ENCODE measurements around the gene AGBL4.

DNA sequence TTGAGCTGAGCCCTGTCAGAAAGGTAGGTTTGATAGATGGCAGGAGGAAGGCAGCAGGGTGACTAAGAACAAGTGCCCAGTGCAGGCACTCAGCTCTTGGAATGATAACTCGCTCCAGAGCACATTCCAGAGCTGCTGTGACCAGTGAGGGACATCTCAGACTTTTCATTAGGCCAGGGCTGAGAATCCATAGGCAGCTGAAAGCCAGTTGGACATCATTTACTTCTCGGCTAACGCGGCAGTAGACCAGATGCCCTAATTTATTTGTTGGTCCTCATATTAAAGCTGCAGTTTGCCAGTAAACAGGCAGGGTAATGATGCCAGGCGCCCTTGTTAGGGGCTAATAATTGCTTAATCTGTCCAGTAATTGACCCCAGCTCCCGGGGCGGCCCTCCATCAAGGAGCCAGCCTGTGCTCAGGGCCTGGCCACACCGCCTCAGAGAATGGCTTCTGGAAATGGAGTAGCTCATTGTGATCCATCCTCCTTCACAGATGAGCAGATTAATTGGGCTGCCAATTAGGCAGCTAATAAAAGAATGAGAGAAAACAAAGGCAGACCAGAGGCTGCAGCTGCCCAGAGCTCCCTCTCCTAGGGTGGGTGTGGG lies 1369.0 kb downstream of the AGBL4 start:
- no peak for TF ChIP-seq POLR2A (IDR thresholded peaks at IDR 0.05)
- no peak for TF ChIP-seq CTCF (IDR thresholded peaks at IDR 0.05)

Measured in heart left ventricle (tissue), 13 donors.